ENCODE results near the gene PTCD1.

PTCD1 gene

GRCh38 chr7:99373091-99374066, 65.2 kb downstream of the PTCD1 start:
- in situ Hi-C loops (cut with HindIII; ENCODE audit: low sequenced_read_pairs) = no loop called here
- TF ChIP-seq CTCF (IDR thresholded peaks at IDR 0.05; ENCODE audit: low read depth, low read length, missing control alignments) = no peak
- no peak for DNase-seq (ENCODE audit: low read depth)
- H3K4me3 ChIP-seq (ENCODE audit: low read depth, low read length) = peak overlapping the region; percentile 66

GRCh38 chr7:99372275-99373090, 66.1 kb downstream of the PTCD1 start:
- in situ Hi-C loops (cut with HindIII; ENCODE audit: low sequenced_read_pairs) = no loop called here

GRCh38 chr7:99371376-99371920, 67.2 kb downstream of the PTCD1 start:
- in situ Hi-C loops (cut with HindIII; ENCODE audit: low sequenced_read_pairs) = no loop called here
- DNase-seq (ENCODE audit: low read depth) = no peak
- no peak overlapping the region for H3K4me3 ChIP-seq (ENCODE audit: low read depth, low read length)
- TF ChIP-seq CTCF (IDR thresholded peaks at IDR 0.05; ENCODE audit: low read depth, low read length, missing control alignments) = no peak

More at GRCh38 chr7:99372275-99373090, 66.1 kb downstream of the PTCD1 start:
- DNase-seq (ENCODE audit: low read depth) = no peak
- TF ChIP-seq CTCF (IDR thresholded peaks at IDR 0.05; ENCODE audit: low read depth, low read length, missing control alignments) = no peak
- no peak overlapping the region for H3K4me3 ChIP-seq (ENCODE audit: low read depth, low read length)

GRCh38 chr7:99369767-99370391, 68.7 kb downstream of the PTCD1 start:
- TF ChIP-seq CTCF (IDR thresholded peaks at IDR 0.05; ENCODE audit: low read depth, low read length, missing control alignments) = no peak
- in situ Hi-C loops (cut with HindIII; ENCODE audit: low sequenced_read_pairs) = no loop called here
- H3K4me3 ChIP-seq (ENCODE audit: low read depth, low read length) = no peak overlapping the region
- DNase-seq (ENCODE audit: low read depth) = no peak

- no peak overlapping the region for H3K4me3 ChIP-seq (ENCODE audit: low read depth, low read length)
- in situ Hi-C loops (cut with HindIII; ENCODE audit: low sequenced_read_pairs) = no loop called here
- TF ChIP-seq CTCF (IDR thresholded peaks at IDR 0.05; ENCODE audit: low read depth, low read length, missing control alignments) = no peak
- DNase-seq (ENCODE audit: low read depth) = peak; percentile 34
Observed at GRCh38 chr7:99368750-99369389, 69.7 kb downstream of the PTCD1 start.
